GM23338 (cell line): ENCODE results near the gene ADAM10. TPM values are rescaled to one million over a fixed set of nuclear protein-coding genes. Genes with fewer than 3 reads are reported as not detected.

Experiments used
- ATAC-seq: fragments of 200-7000 bp; cut with Tn5 transposase; 3 replicates; pipeline ENCODE4 v1.9.1; 2020
- DNase-seq: peaks from one replicate; pipeline ENCODE4 v3.0.0-alpha.2; 2015; ENCODE audit warnings: low spot score
- H2AFZ ChIP-seq: fragments of 200-600 bp; sonication (generic); 2 replicates; pipeline ENCODE4 v1.8.0; 2016; ENCODE audit warnings: antibody characterized with exemption, mild to moderate bottlenecking, moderate library complexity
- H3F3A ChIP-seq: fragments of 200-600 bp; sonication (generic); replicated peaks from 2 replicates; pipeline ENCODE4 v1.8.0; 2017; ENCODE audit warnings: antibody characterized with exemption, mixed run types, low read depth
- H3K27ac ChIP-seq: fragments of 200-600 bp; sonication (generic); 2 replicates; pipeline ENCODE4 v1.6.1; 2016; ENCODE audit warnings: low read depth
- H3K27me3 ChIP-seq: fragments of 200-600 bp; sonication (generic); 2 replicates; pipeline ENCODE4 v1.8.0; 2016; ENCODE audit warnings: mild to moderate bottlenecking, mixed run types, moderate library complexity; ENCODE audit not compliant: insufficient read depth
- H3K36me3 ChIP-seq: fragments of 200-600 bp; sonication (generic); 2 replicates; pipeline ENCODE4 v1.8.0; 2016; ENCODE audit warnings: mild to moderate bottlenecking; ENCODE audit not compliant: insufficient read depth
- H3K4me1 ChIP-seq: fragments of 200-600 bp; sonication (generic); 2 replicates; pipeline ENCODE4 v1.8.0; 2016; ENCODE audit warnings: mild to moderate bottlenecking, moderate library complexity; ENCODE audit not compliant: insufficient read depth
- H3K4me2 ChIP-seq: fragments of 200-600 bp; sonication (generic); 2 replicates; pipeline ENCODE4 v1.7.1; 2017; ENCODE audit warnings: mixed run types
- H3K4me3 ChIP-seq: fragments of 200-600 bp; sonication (generic); 2 replicates; pipeline ENCODE4 v1.6.1; 2016; ENCODE audit warnings: mixed run types
- H3K79me2 ChIP-seq: fragments of 200-600 bp; sonication (generic); replicated peaks from 2 replicates; pipeline ENCODE4 v1.8.0; 2017; ENCODE audit warnings: mild to moderate bottlenecking; ENCODE audit not compliant: insufficient read depth
- H3K9me2 ChIP-seq: fragments of 200-600 bp; sonication (generic); 2 replicates; pipeline ENCODE4 v1.8.0; 2017; ENCODE audit not compliant: insufficient read depth
- H4K20me1 ChIP-seq: fragments of 200-600 bp; sonication (generic); replicated peaks from 2 replicates; pipeline ENCODE4 v1.8.0; 2017; ENCODE audit warnings: mild to moderate bottlenecking; ENCODE audit not compliant: insufficient read depth
- H3K27ac Mint-ChIP-seq: 2 replicates; pipeline ENCODE4 v1.8.0; 2020; ENCODE audit warnings: inconsistent platforms, mild to moderate bottlenecking, moderate library complexity, mixed read lengths
- H3K27me3 Mint-ChIP-seq: 3 replicates; pipeline ENCODE4 v1.8.0; 2022; ENCODE audit warnings: low read depth, mild to moderate bottlenecking, moderate library complexity, mixed read lengths, inconsistent platforms; ENCODE audit not compliant: insufficient read depth, poor library complexity
- H3K36me3 Mint-ChIP-seq: 3 replicates; pipeline ENCODE4 v1.8.0; 2021; ENCODE audit warnings: low read depth, mild to moderate bottlenecking, inconsistent platforms, moderate library complexity, mixed read lengths
- H3K4me1 Mint-ChIP-seq: 3 replicates; pipeline ENCODE4 v1.8.0; 2020; ENCODE audit warnings: mild to moderate bottlenecking, inconsistent platforms, mixed read lengths
- H3K4me3 Mint-ChIP-seq: 3 replicates; pipeline ENCODE4 v1.8.0; 2021; ENCODE audit warnings: moderate library complexity, mild to moderate bottlenecking, inconsistent platforms, mixed read lengths
- H3K9me3 Mint-ChIP-seq: 3 replicates; pipeline ENCODE4 v1.8.0; 2020; ENCODE audit warnings: moderate library complexity, mild to moderate bottlenecking, inconsistent platforms, mixed read lengths
- CTCF ChIP-seq, 2 experiments: fragments of 200-600 bp in 1 of 2; sonication (generic) in 1 of 2; conservative IDR thresholded peaks; 2 replicates each; pipeline versions ENCODE4 v1.5.1 to v1.6.1; 2016 to 2017; ENCODE audit warnings: antibody characterized with exemption in 2 of 2, low read depth in 2 of 2, mild to moderate bottlenecking in 2 of 2, moderate library complexity in 1 of 2
- ETS1 ChIP-seq: IDR thresholded peaks from 2 replicates; pipeline ENCODE4 v1.6.1; 2016; ENCODE audit warnings: antibody characterized with exemption
- EZH2phosphoT487 ChIP-seq: fragments of 200-600 bp; sonication (generic); IDR thresholded peaks from one replicate; pipeline ENCODE4 v1.8.1; 2018; ENCODE audit warnings: antibody characterized with exemption; ENCODE audit not compliant: unreplicated experiment
- NANOG ChIP-seq: IDR thresholded peaks from 2 replicates; pipeline ENCODE4 v1.6.1; 2016; ENCODE audit warnings: antibody characterized with exemption, borderline replicate concordance
- REST ChIP-seq: IDR thresholded peaks from one replicate; pipeline ENCODE4 v1.6.1; 2018; ENCODE audit warnings: antibody characterized with exemption; ENCODE audit not compliant: unreplicated experiment
- ZNF114 ChIP-seq: fragments of 250-450 bp; sonication (Bioruptor Pico); IDR thresholded peaks from 2 replicates; pipeline ENCODE4 v1.5.0; 2020; ENCODE audit warnings: mild to moderate bottlenecking, moderate library complexity
- ZNF331 ChIP-seq: fragments of 250-450 bp; sonication (Bioruptor Pico); IDR thresholded peaks from 2 replicates; pipeline ENCODE4 v1.5.0; 2020; ENCODE audit warnings: low read depth, mild to moderate bottlenecking, moderate library complexity
- ZNF462 ChIP-seq: fragments of 250-450 bp; sonication (Bioruptor Pico); IDR thresholded peaks from 2 replicates; pipeline ENCODE4 v1.5.0; 2020; ENCODE audit warnings: mild to moderate bottlenecking, moderate library complexity
- polyA plus RNA-seq: library from polyadenylated mRNA; unstranded; fragments of >200 nt; fragmentation: Nextera tagmentation; extraction: Ambion mirVana; gene quantifications from 2 replicates; pipeline ENCODE4 v1.2.1, GENCODE V29; 2016
- total RNA-seq: library from RNA; depleted of rRNA; stranded (reverse); fragments of >200 nt; shearing (Covaris generic); gene quantifications from 2 replicates; pipeline ENCODE4 v1.2.3, GENCODE V29; 2014

The ADAM10 gene
- total and polyA plus RNA-seq, 2 experiments from 2014 or later: 25.0 to 114 TPM

GRCh38 chr15:58605931-58606530, 143.5 kb downstream of the ADAM10 start:
- Mint-ChIP-seq H3K4me3 (no peak overlapping the region), H3K9me3 (no peaks in the 10 kb centered on the region), H3K27me3 (no peaks in the 10 kb centered on the region), H3K36me3 (peaks cover 7% of the 10 kb centered on the region; the same call in 1 of the 3 replicates), H3K4me1 (peaks cover 4% of the 10 kb centered on the region; the same call in 2 of the 3 replicates), H3K27ac (peak overlapping the region; percentile 39; the same call in 1 of the 2 replicates)
- Histone ChIP-seq H3K79me2 (no peaks in the 10 kb centered on the region), H3F3A (no peaks in the 10 kb centered on the region), H3K4me3 (no peak overlapping the region), H3K27me3 (no peaks in the 10 kb centered on the region), H2AFZ (no peak overlapping the region), H3K36me3 (peaks cover 2% of the 10 kb centered on the region; the same call in 1 of the 2 replicates), H3K4me1 (no peaks in the 10 kb centered on the region), H4K20me1 (no peaks in the 10 kb centered on the region), H3K27ac (no peak overlapping the region), H3K9me2 (no peaks in the 10 kb centered on the region), H3K4me2 (no peak overlapping the region)
- TF ChIP-seq ZNF331 (CRISPR knock-in tag): no peak
- DNase-seq (no peak), ATAC-seq (no peak)

GRCh38 chr15:58604455-58604923, 145.0 kb downstream of the ADAM10 start:
- H3K27me3 ChIP-seq: no peaks in the 10 kb centered on the region
- no peaks in the 10 kb centered on the region for H4K20me1 ChIP-seq
- ATAC-seq (no peak), DNase-seq (no peak)
- 0 out of 2 replicates have a peak, but pooled peaks cover under 1% of the 10 kb centered on the region for H3K36me3 ChIP-seq
- no peak overlapping the region for H3K4me3 ChIP-seq
- no peaks in the 10 kb centered on the region for H3K79me2 ChIP-seq
- Mint-ChIP-seq H3K27me3 (no peaks in the 10 kb centered on the region), H3K4me3 (no peak overlapping the region), H3K36me3 (peaks cover 2% of the 10 kb centered on the region; the same call in 1 of the 3 replicates), H3K27ac (no peak overlapping the region), H3K9me3 (no peaks in the 10 kb centered on the region), H3K4me1 (peaks cover 4% of the 10 kb centered on the region; the same call in 2 of the 3 replicates)
- H3K9me2 ChIP-seq: no peaks in the 10 kb centered on the region
- no peak overlapping the region for H3K27ac ChIP-seq
- H3K4me1 ChIP-seq: no peaks in the 10 kb centered on the region
- H3K4me2 ChIP-seq: no peak overlapping the region
- H3F3A ChIP-seq: no peaks in the 10 kb centered on the region
- no peak overlapping the region for H2AFZ ChIP-seq
- TF ChIP-seq ZNF114 (no peak), EZH2phosphoT487 (no peak), NANOG (no peak), CTCF (conservative IDR thresholded peaks at IDR 0.05; ENCODE audit: low read depth in 2 of 2) (no peak), ZNF331 (CRISPR knock-in tag) (no peak), ZNF462 (CRISPR knock-in tag) (no peak), ETS1 (no peak), REST (no peak)
